Keratinocyte (primary cell): Measurements from ENCODE around the gene DAGLA. TPM values are rescaled to one million over a fixed set of nuclear protein-coding genes. Genes with fewer than 3 reads are reported as not detected.

Experiments used
- DNase-seq: peaks from one replicate; pipeline ENCODE4 v3.0.0-alpha.2; 2011; ENCODE audit warnings: low read depth, missing footprints, low spot score
- FAIRE-seq: peaks from 2 replicates; lab custom pipeline; 2011; peaks lifted over from hg19 to GRCh38; lab: Jason Lieb, UNC
- H2AFZ ChIP-seq: 2 replicates; pipeline ENCODE4 v1.6.0; 2012; ENCODE audit warnings: low read length, control low read depth, inconsistent platforms; ENCODE audit not compliant: control insufficient read depth
- H3K27ac ChIP-seq: 2 replicates; pipeline ENCODE4 v1.5.1; 2011; ENCODE audit warnings: low read length; ENCODE audit not compliant: control insufficient read depth, insufficient read depth
- H3K27me3 ChIP-seq: 3 replicates; pipeline ENCODE4 v1.6.0; 2011; ENCODE audit warnings: low read length; ENCODE audit not compliant: control insufficient read depth, insufficient read depth; ENCODE audit errors: extremely low read depth
- H3K36me3 ChIP-seq, 2 experiments: 2 replicates in 1 of 2; 3 replicates in 1 of 2; pipeline ENCODE4 v1.5.1; 2011; ENCODE audit warnings: low read length in 2 of 2, mild to moderate bottlenecking in 1 of 2; ENCODE audit not compliant: control insufficient read depth in 2 of 2, insufficient read depth in 2 of 2; ENCODE audit errors: extremely low read depth in 1 of 2
- H3K4me1 ChIP-seq: 3 replicates; pipeline ENCODE4 v1.5.1; 2011; ENCODE audit warnings: low read length; ENCODE audit not compliant: control insufficient read depth, insufficient read depth; ENCODE audit errors: extremely low read depth
- H3K4me2 ChIP-seq: 3 replicates; pipeline ENCODE4 v1.6.0; 2011; ENCODE audit warnings: low read depth, low read length; ENCODE audit not compliant: control insufficient read depth, insufficient read depth; ENCODE audit errors: extremely low read depth
- H3K4me3 ChIP-seq, 3 experiments: fragments of 200-600 bp in 1 of 3; sonication (generic) in 1 of 3; 2 replicates in 2 of 3; 3 replicates in 1 of 3; pipeline ENCODE4 v1.5.1; 2011 to 2016; ENCODE audit warnings: low read length in 3 of 3, mild to moderate bottlenecking in 3 of 3, control low read depth in 2 of 3, inconsistent platforms in 1 of 3, low read depth in 1 of 3, mixed read lengths in 1 of 3, mixed run types in 1 of 3, moderate library complexity in 1 of 3; ENCODE audit not compliant: control insufficient read depth in 2 of 3, insufficient read depth in 2 of 3; ENCODE audit errors: extremely low read depth in 1 of 3
- H3K79me2 ChIP-seq: 2 replicates; pipeline ENCODE4 v1.6.0; 2012; ENCODE audit warnings: low read length; ENCODE audit not compliant: control insufficient read depth, insufficient read depth
- H3K9ac ChIP-seq: 3 replicates; pipeline ENCODE4 v1.6.0; 2011; ENCODE audit warnings: low read length; ENCODE audit not compliant: control insufficient read depth, insufficient read depth; ENCODE audit errors: extremely low read depth
- H3K9me1 ChIP-seq: 3 replicates; pipeline ENCODE4 v1.6.0; 2011; ENCODE audit warnings: low read length; ENCODE audit not compliant: control insufficient read depth, insufficient read depth; ENCODE audit errors: extremely low read depth
- H3K9me3 ChIP-seq: 2 replicates; pipeline ENCODE4 v1.5.1; 2012; ENCODE audit warnings: low read depth, low read length; ENCODE audit not compliant: control insufficient read depth
- H4K20me1 ChIP-seq: 3 replicates; pipeline ENCODE4 v1.6.0; 2011; ENCODE audit warnings: low read length; ENCODE audit not compliant: control insufficient read depth, insufficient read depth; ENCODE audit errors: extremely low read depth
- EZH2 ChIP-seq: IDR thresholded peaks from one replicate; pipeline ENCODE4 v1.6.1; 2012; ENCODE audit warnings: inconsistent platforms, mild to moderate bottlenecking, low read length, moderate library complexity
- dilution Hi-C: fragments of 300-500 bp; cut with MboI; formaldehyde crosslinking; loops from one replicate; pipeline ENCODE4 v1.7.0; 2020; ENCODE audit warnings: low sequenced_read_pairs; ENCODE audit not compliant: extremely low pct_ligation_motif_present
- polyA plus RNA-seq, 5 experiments: library from polyadenylated mRNA; depleted of rRNA in 3 of 5; stranded (reverse) in 3 of 5; stranded (forward) in 1 of 5; unstranded in 1 of 5; fragments of >200 nt; gene quantifications; 1 replicate in 1 of 5; 2 replicates in 3 of 5; 3 replicates in 1 of 5; pipeline versions ENCODE4 v1.2.1 to v1.2.3, GENCODE V29; 2011 to 2012; ENCODE audit warnings: missing spikeins in 2 of 5, low read depth in 1 of 5, low replicate concordance in 1 of 5
- TF ChIP-seq, protein P1 (sequence below), 3 experiments: IDR thresholded peaks in 1 of 3; conservative IDR thresholded peaks in 1 of 3; optimal IDR thresholded peaks in 1 of 3; 2 replicates in 2 of 3; 3 replicates in 1 of 3; pipeline versions ENCODE3 to v1.5.1; 2011; ENCODE audit warnings: low read length in 3 of 3, mild to moderate bottlenecking in 3 of 3, moderate library complexity in 2 of 3, control low read depth in 1 of 3, inconsistent platforms in 1 of 3; ENCODE audit not compliant: insufficient read depth in 2 of 3; ENCODE audit errors: extremely low read depth in 1 of 3

Gene DAGLA
- polyA plus RNA-seq, 1 donor (not counting 4 experiments of a cell fraction or from before 2014, with no cell fraction given), result 0.03 TPM

DNA sequence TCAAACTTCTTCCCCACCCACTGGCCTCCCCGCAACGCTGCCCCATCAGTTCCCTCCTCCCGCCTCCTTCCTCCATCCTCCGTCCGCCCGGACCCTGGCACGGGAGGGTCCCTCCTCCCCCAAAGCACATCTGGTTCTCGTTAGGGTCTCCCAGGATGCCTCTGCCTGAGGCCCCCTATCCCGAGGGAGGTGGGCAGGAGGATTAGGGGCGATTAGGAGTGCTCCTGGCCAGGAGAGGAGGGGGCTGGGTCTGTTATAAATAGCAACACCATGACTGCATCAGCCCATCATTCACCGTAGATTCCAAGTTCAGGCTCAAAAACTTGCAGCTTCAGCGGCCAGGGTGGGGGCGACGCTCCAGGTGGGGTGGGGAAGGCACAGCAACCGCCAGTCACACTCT, 82.6 kb downstream of the DAGLA start:
- no peak overlapping the region for H3K9ac ChIP-seq
- H3K4me2 ChIP-seq, result no peak overlapping the region
- H3K4me1 ChIP-seq, result no peaks in the 10 kb centered on the region
- no peaks in the 10 kb centered on the region for H3K79me2 ChIP-seq
- H3K27me3 ChIP-seq, result peaks cover 9% of the 10 kb centered on the region
- H3K9me3 ChIP-seq, result no peaks in the 10 kb centered on the region
- no peak overlapping the region for H3K27ac ChIP-seq
- H3K9me1 ChIP-seq, result no peaks in the 10 kb centered on the region
- H2AFZ ChIP-seq, result no peak overlapping the region
- H4K20me1 ChIP-seq, result no peaks in the 10 kb centered on the region
- dilution Hi-C loops, result no loop called here
- TF ChIP-seq, protein P1, sequence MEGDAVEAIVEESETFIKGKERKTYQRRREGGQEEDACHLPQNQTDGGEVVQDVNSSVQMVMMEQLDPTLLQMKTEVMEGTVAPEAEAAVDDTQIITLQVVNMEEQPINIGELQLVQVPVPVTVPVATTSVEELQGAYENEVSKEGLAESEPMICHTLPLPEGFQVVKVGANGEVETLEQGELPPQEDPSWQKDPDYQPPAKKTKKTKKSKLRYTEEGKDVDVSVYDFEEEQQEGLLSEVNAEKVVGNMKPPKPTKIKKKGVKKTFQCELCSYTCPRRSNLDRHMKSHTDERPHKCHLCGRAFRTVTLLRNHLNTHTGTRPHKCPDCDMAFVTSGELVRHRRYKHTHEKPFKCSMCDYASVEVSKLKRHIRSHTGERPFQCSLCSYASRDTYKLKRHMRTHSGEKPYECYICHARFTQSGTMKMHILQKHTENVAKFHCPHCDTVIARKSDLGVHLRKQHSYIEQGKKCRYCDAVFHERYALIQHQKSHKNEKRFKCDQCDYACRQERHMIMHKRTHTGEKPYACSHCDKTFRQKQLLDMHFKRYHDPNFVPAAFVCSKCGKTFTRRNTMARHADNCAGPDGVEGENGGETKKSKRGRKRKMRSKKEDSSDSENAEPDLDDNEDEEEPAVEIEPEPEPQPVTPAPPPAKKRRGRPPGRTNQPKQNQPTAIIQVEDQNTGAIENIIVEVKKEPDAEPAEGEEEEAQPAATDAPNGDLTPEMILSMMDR (optimal IDR thresholded peaks at IDR 0.05 in 1 of 3, IDR thresholded peaks at IDR 0.05 in 1 of 3, conservative IDR thresholded peaks at IDR 0.05 in 1 of 3; ENCODE audit: extremely low read depth in 1 of 3, insufficient read depth in 2 of 3, low read length in 3 of 3), result no peak
- FAIRE-seq (no peak), DNase-seq (no peak)
- H3K36me3 ChIP-seq, result no peaks in the 10 kb centered on the region
- no peak overlapping the region for H3K4me3 ChIP-seq

DNA sequence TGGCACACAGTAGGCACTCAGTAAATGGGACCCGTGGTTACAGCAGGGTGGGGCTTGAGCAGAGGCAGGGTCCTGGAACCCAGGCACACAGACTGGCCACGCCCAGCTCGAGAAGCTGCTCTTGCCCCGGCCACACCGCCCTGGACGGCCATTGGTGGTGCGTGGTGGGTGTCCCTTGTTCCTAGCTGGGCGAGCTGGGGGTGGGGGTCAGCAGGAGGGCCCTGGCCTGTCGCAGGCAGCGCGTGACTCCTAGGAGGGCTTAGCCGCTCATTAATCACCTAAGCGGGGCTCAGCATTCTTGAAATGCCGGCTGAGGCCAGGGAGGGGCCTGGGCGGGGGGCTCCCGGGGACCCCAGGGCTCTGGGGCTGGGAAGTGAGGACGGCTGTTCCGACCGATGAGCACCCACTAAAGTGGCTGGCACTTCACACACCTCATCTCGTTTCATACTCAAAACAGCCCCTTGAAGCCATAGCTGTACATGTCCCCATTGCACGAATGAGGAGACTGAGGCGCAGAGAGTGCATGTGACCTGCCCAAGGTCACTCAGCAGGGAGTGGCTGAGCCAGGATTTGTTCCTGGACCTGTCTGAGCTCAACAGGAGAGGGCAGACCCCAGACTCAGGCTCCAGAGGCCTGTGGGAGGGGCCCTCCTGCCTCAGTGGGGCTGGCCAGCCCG, 83.9 kb downstream of the DAGLA start:
- Histone ChIP-seq H3K4me1 (no peaks in the 10 kb centered on the region), H3K9me1 (no peaks in the 10 kb centered on the region), H3K9ac (no peak overlapping the region), H3K27me3 (peaks cover 9% of the 10 kb centered on the region), H3K27ac (no peak overlapping the region), H3K9me3 (no peaks in the 10 kb centered on the region), H3K4me2 (no peak overlapping the region), H3K36me3 (no peaks in the 10 kb centered on the region), H4K20me1 (no peaks in the 10 kb centered on the region), H3K4me3 (no peak overlapping the region), H2AFZ (no peak overlapping the region), H3K79me2 (no peaks in the 10 kb centered on the region)
- no peak for DNase-seq
- dilution Hi-C loops, result no loop called here
- FAIRE-seq, result no peak
- TF ChIP-seq, protein P1 (optimal IDR thresholded peaks at IDR 0.05 in 1 of 3, IDR thresholded peaks at IDR 0.05 in 1 of 3, conservative IDR thresholded peaks at IDR 0.05 in 1 of 3; ENCODE audit: extremely low read depth in 1 of 3, insufficient read depth in 2 of 3, low read length in 3 of 3), result no peak
- TF ChIP-seq EZH2, result no peak
